Upper lobe of right lung (tissue), 1 donor: ENCODE measurements around the gene SLC35F4. TPM values are rescaled to one million over a fixed set of nuclear protein-coding genes. Genes with fewer than 3 reads are reported as not detected.
"Not testable (repeated sequence)": the region's sequence is repeated elsewhere in the genome, so short reads cannot be mapped to it uniquely, and the experiment has no call there.

Experiments used
- ATAC-seq: fragments of 200-7000 bp; cut with Tn5 transposase; one replicate; pipeline ENCODE4 v1.9.1; 2020; ENCODE audit warnings: mild to moderate bottlenecking, moderate library complexity
- DNase-seq: peaks from one replicate; pipeline ENCODE4 v3.0.0-alpha.2; 2020
- H3K27ac ChIP-seq: fragments of 200-600 bp; one replicate; pipeline ENCODE4 v1.8.0; 2022
- H3K27me3 ChIP-seq: fragments of 200-600 bp; one replicate; pipeline ENCODE4 v1.8.0; 2022; ENCODE audit warnings: mild to moderate bottlenecking
- H3K36me3 ChIP-seq: fragments of 200-600 bp; one replicate; pipeline ENCODE4 v1.8.0; 2022
- H3K4me1 ChIP-seq: fragments of 200-600 bp; one replicate; pipeline ENCODE4 v1.8.0; 2022
- H3K4me3 ChIP-seq: fragments of 200-600 bp; one replicate; pipeline ENCODE4 v1.8.0; 2022; ENCODE audit warnings: mild to moderate bottlenecking
- H3K9me3 ChIP-seq: fragments of 200-600 bp; one replicate; pipeline ENCODE4 v1.8.0; 2022
- intact Hi-C: fragments of 100-400 bp; cut with DNase I; formaldehyde crosslinking; loops from one replicate; pipeline ENCODE4 v1.11.0; 2022
- total RNA-seq: library from RNA; stranded (reverse); fragmentation: NEBNext Ultra II Directional; extraction: Animal tissue kit (Norgen Biotek cat#: 25700); gene quantifications from one replicate; pipeline ENCODE4 v1.2.1, GENCODE V29; 2021
- TF ChIP-seq, protein P1 (sequence below): fragments of 200-600 bp; IDR thresholded peaks from one replicate; pipeline ENCODE4 v1.8.0; 2022; ENCODE audit warnings: antibody characterized with exemption
- donor health status: DM: no; HTN: yes; CAD: no; lungs with severe emphysema.

SLC35F4 gene
- total RNA-seq, 1 donor from 2014 or later = not detected

DNA sequence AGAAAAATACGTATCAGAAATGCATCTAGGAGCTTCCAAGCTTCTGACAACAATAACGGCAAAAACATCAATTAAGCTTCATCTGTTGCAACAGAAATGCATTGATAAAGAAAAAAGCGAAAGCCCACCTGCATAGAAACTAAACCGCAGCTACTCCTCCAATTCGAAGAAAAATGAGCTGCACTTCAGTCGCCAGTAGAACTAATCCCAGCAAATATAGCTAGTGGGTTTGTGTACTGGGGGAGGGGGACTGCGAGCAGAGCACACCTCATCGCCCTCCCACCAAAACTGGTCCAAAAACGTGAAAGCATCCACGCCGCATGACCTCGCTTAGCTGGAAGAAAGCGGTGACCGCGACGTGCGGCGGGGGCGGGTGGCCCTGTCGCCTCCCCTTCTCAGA, 1.2 kb downstream of the SLC35F4 start:
- Histone ChIP-seq H3K27ac (no peak overlapping the region), H3K4me3 (no peak overlapping the region), H3K9me3 (no peaks in the 10 kb centered on the region), H3K4me1 (no peaks in the 10 kb centered on the region), H3K27me3 (peaks cover 47% of the 10 kb centered on the region), H3K36me3 (no peaks in the 10 kb centered on the region)
- intact Hi-C loops = no loop called here
- ATAC-seq (no peak), DNase-seq (no peak)
- TF ChIP-seq, protein P1, sequence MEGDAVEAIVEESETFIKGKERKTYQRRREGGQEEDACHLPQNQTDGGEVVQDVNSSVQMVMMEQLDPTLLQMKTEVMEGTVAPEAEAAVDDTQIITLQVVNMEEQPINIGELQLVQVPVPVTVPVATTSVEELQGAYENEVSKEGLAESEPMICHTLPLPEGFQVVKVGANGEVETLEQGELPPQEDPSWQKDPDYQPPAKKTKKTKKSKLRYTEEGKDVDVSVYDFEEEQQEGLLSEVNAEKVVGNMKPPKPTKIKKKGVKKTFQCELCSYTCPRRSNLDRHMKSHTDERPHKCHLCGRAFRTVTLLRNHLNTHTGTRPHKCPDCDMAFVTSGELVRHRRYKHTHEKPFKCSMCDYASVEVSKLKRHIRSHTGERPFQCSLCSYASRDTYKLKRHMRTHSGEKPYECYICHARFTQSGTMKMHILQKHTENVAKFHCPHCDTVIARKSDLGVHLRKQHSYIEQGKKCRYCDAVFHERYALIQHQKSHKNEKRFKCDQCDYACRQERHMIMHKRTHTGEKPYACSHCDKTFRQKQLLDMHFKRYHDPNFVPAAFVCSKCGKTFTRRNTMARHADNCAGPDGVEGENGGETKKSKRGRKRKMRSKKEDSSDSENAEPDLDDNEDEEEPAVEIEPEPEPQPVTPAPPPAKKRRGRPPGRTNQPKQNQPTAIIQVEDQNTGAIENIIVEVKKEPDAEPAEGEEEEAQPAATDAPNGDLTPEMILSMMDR = no peak

DNA sequence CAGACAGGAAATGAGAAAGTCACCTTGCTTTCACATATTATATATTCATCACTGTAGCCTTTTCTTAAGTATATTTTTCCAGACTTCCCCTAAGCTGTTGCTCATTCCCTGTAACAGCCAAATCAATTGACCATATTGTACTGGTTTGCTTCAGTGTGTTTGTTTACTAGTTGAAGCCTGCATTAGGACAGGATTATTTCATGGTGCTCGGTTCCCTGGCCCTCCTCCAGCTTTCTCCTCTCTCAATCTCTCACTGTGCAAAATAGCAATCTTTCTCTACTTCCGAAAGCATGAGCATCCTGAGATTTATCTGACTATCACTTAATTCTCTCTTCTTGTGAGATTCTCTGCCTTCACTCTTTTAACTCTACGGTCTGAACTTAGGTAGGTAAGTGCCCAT, 2.4 kb downstream of the SLC35F4 start:
- Histone ChIP-seq H3K4me3 (no peak overlapping the region), H3K4me1 (no peaks in the 10 kb centered on the region), H3K27me3 (peaks cover 45% of the 10 kb centered on the region), H3K9me3 (no peaks in the 10 kb centered on the region), H3K27ac (no peak overlapping the region), H3K36me3 (no peaks in the 10 kb centered on the region)
- TF ChIP-seq, protein P1 = no peak
- ATAC-seq = no peak
- intact Hi-C loops = no loop called here
- no peak for DNase-seq

DNA sequence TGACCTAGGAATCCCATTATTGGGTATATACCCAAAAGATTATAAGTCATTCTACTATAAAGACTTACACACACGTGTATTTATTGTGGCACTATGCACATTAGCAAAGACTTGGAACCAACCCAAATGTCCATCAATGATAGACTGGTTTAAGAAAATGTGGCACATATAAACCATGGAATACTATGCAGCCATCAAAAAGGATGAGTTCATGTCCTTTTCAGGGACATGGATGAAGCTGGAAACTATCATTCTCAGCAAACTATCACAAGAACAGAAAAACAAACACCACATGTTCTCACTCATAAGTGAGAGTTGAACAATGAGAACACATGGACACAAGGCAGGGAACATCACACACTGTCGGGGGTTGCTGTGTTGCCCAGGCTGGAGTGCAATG, 10.2 kb downstream of the SLC35F4 start:
- DNase-seq, ATAC-seq, H3K36me3 ChIP-seq, intact Hi-C loops, H3K27ac ChIP-seq, H3K4me3 ChIP-seq, H3K9me3 ChIP-seq, H3K4me1 ChIP-seq, H3K27me3 ChIP-seq: not testable (repeated sequence)

DNA sequence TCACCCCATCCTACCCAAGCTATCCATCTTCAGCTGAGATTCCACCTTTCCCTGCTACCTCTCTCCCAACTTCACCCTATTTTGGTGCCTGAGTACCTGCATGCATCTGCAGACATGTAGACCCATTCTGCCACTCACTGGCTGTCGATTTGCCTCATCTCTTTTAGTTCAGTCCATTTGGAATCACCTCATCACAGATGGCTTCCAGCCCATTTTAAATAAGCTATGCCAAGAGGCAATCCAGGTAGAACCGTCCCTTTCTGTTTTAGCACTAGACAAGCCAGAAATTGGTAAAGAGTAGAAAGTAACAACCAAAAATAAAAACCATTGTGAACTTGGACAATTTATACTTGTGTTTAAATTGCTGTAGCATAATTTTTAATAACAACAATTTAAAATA, 11.3 kb downstream of the SLC35F4 start:
- H3K4me3 ChIP-seq = no peak overlapping the region
- TF ChIP-seq, protein P1 = no peak
- intact Hi-C loops = no loop called here
- DNase-seq = no peak
- H3K36me3 ChIP-seq = no peaks in the 10 kb centered on the region
- H3K9me3 ChIP-seq = peaks cover 5% of the 10 kb centered on the region
- H3K27me3 ChIP-seq = no peaks in the 10 kb centered on the region
- ATAC-seq = no peak
- H3K27ac ChIP-seq = no peak overlapping the region
- no peaks in the 10 kb centered on the region for H3K4me1 ChIP-seq

DNA sequence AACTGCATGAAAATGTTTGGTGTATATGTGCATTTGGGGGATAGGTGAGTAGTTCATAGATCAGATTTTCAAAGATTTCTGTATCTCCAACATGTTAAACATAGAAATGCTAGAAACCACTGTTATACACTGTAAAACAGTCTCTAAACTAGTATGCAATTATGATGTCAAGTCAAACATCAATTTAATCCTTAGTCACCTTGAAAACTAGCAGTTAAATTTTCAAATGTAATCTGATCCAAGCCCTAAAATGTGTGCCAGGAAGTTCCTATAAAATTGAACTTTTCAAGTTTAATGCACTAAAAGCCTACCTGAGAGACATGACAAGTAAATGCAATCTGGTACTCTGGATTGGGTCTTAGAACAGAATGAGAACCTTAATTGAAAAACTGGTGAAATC, 14.5 kb downstream of the SLC35F4 start:
- Histone ChIP-seq H3K9me3 (peaks cover 5% of the 10 kb centered on the region), H3K4me3 (no peak overlapping the region), H3K27me3 (no peaks in the 10 kb centered on the region), H3K4me1 (no peaks in the 10 kb centered on the region), H3K27ac (no peak overlapping the region), H3K36me3 (no peaks in the 10 kb centered on the region)
- intact Hi-C loops = no loop called here
- DNase-seq = no peak
- TF ChIP-seq, protein P1 = no peak
- no peak for ATAC-seq

DNA sequence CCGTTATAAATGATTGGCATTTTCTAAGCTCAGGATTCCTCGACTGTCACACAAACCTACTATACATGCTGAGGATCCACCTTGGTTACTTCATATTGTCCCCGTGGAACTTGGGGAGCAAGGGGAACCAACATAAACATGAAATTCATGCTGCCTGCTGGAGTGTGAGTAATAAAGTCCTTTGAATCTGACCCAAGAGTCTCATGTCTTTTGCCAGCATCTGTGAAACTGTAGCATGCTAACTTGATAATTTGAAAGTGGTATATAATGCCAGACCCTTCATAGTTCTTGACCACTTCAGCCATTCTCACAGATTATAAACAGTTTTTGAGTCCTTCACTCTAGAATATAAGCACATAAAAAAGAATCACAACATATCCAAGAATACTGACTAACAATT, 17.1 kb downstream of the SLC35F4 start:
- Histone ChIP-seq H3K27ac (no peak overlapping the region), H3K9me3 (no peaks in the 10 kb centered on the region), H3K4me1 (no peaks in the 10 kb centered on the region), H3K36me3 (no peaks in the 10 kb centered on the region), H3K4me3 (no peak overlapping the region), H3K27me3 (no peaks in the 10 kb centered on the region)
- intact Hi-C loops = no loop called here
- TF ChIP-seq, protein P1 = no peak
- DNase-seq (no peak), ATAC-seq (no peak)
